Nephron (organoid): ENCODE measurements around the gene CDH9.

Source experiments
- H3K27ac Mint-ChIP-seq, 3 experiments: 2 replicates each; pipeline ENCODE4 v1.8.0; 2020; ENCODE audit warnings: mixed read lengths in 3 of 3, mild to moderate bottlenecking in 2 of 3, moderate library complexity in 1 of 3
- H3K27me3 Mint-ChIP-seq: 2 replicates; pipeline ENCODE4 v1.8.0; 2021; ENCODE audit warnings: low read depth, mild to moderate bottlenecking, moderate library complexity, mixed read lengths
- H3K36me3 Mint-ChIP-seq: 2 replicates; pipeline ENCODE4 v1.8.0; 2020; ENCODE audit warnings: low read depth, mixed read lengths
- H3K4me1 Mint-ChIP-seq: 2 replicates; pipeline ENCODE4 v1.8.0; 2020; ENCODE audit warnings: mixed read lengths
- H3K4me3 Mint-ChIP-seq, 3 experiments: 2 replicates each; pipeline ENCODE4 v1.8.0; 2020; ENCODE audit warnings: mild to moderate bottlenecking in 3 of 3, mixed read lengths in 3 of 3, moderate library complexity in 2 of 3
- H3K9me3 Mint-ChIP-seq: 2 replicates; pipeline ENCODE4 v1.8.0; 2020; ENCODE audit warnings: mixed read lengths
- TF ChIP-seq, protein P1 (sequence below), 3 experiments: fragments of 200-600 bp; sonication (generic); IDR thresholded peaks; one replicate each; pipeline ENCODE4 v1.5.0; 2021; ENCODE audit warnings: antibody characterized with exemption in 3 of 3; ENCODE audit not compliant: unreplicated experiment in 3 of 3

The CDH9 gene

DNA sequence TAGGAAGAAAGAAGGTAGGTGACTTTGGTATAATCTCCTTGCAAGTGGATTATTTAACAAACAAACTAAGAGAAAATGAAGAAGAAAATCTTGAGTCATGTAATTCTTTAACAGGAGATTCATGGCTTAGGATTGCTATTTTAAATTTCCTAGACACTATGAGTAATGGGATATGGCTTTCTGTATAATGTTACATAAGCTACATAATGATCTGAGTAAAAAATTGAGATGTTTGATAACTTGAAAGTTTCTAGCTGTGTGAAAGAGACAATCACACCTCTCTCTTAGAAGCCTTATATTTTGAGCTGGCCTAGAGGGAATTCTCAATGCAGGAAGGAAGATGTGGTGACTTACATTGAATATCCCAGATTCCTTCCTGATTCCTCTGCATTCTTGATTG lies 92.5 kb downstream of the CDH9 start:
- H3K27me3 Mint-ChIP-seq: no peaks in the 10 kb centered on the region
- TF ChIP-seq, protein P1, sequence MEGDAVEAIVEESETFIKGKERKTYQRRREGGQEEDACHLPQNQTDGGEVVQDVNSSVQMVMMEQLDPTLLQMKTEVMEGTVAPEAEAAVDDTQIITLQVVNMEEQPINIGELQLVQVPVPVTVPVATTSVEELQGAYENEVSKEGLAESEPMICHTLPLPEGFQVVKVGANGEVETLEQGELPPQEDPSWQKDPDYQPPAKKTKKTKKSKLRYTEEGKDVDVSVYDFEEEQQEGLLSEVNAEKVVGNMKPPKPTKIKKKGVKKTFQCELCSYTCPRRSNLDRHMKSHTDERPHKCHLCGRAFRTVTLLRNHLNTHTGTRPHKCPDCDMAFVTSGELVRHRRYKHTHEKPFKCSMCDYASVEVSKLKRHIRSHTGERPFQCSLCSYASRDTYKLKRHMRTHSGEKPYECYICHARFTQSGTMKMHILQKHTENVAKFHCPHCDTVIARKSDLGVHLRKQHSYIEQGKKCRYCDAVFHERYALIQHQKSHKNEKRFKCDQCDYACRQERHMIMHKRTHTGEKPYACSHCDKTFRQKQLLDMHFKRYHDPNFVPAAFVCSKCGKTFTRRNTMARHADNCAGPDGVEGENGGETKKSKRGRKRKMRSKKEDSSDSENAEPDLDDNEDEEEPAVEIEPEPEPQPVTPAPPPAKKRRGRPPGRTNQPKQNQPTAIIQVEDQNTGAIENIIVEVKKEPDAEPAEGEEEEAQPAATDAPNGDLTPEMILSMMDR (IDR thresholded peaks at IDR 0.05; ENCODE audit: unreplicated experiment in 3 of 3): no peak
- no peaks in the 10 kb centered on the region for H3K36me3 Mint-ChIP-seq
- H3K4me3 Mint-ChIP-seq: no peak overlapping the region
- H3K4me1 Mint-ChIP-seq: no peaks in the 10 kb centered on the region
- no peaks in the 10 kb centered on the region for H3K9me3 Mint-ChIP-seq
- H3K27ac Mint-ChIP-seq: no peak overlapping the region

GRCh38 chr5:26942481-26942880 lies 95.9 kb downstream of the CDH9 start:
- Mint-ChIP-seq H3K4me3 (no peak overlapping the region), H3K4me1 (no peaks in the 10 kb centered on the region), H3K27me3 (no peaks in the 10 kb centered on the region), H3K9me3 (no peaks in the 10 kb centered on the region), H3K27ac (no peak overlapping the region), H3K36me3 (no peaks in the 10 kb centered on the region)
- TF ChIP-seq, protein P1 (IDR thresholded peaks at IDR 0.05; ENCODE audit: unreplicated experiment in 3 of 3): no peak

- H3K4me3 Mint-ChIP-seq: no peak overlapping the region
- H3K36me3 Mint-ChIP-seq: no peaks in the 10 kb centered on the region
- no peaks in the 10 kb centered on the region for H3K27me3 Mint-ChIP-seq
- TF ChIP-seq, protein P1 (IDR thresholded peaks at IDR 0.05; ENCODE audit: unreplicated experiment in 3 of 3): no peak
- no peaks in the 10 kb centered on the region for H3K9me3 Mint-ChIP-seq
- no peaks in the 10 kb centered on the region for H3K4me1 Mint-ChIP-seq
- no peak overlapping the region for H3K27ac Mint-ChIP-seq
These were observed 97.4 kb downstream of the CDH9 start for GRCh38 chr5:26940994-26941393.

DNA sequence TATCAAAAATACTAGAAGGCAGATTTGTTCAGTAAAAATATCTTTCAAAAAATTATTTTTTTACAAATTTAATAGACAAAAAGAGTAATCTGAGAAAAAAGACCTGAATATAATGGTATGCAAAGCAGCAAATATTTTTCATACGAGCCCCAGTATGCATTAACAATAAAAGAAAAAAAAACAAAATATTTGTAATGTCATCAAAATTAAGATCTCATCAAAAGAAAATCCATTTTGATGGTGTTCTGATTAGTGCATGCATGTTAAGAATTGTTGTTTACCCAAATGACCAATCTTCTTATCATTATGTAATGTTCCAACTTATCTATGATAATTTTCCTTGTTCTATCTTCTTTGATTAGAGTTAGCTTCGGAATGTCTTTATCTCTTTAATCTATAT lies 106.1 kb downstream of the CDH9 start:
- TF ChIP-seq, protein P1 (IDR thresholded peaks at IDR 0.05; ENCODE audit: unreplicated experiment in 3 of 3): no peak
- H3K27ac Mint-ChIP-seq: no peak overlapping the region
- peaks cover 9% of the 10 kb centered on the region for H3K9me3 Mint-ChIP-seq
- H3K4me1 Mint-ChIP-seq: no peaks in the 10 kb centered on the region
- peaks cover 5% of the 10 kb centered on the region for H3K36me3 Mint-ChIP-seq
- H3K4me3 Mint-ChIP-seq: no peak overlapping the region
- no peaks in the 10 kb centered on the region for H3K27me3 Mint-ChIP-seq

- TF ChIP-seq, protein P1 (IDR thresholded peaks at IDR 0.05; ENCODE audit: unreplicated experiment in 3 of 3): no peak
- Mint-ChIP-seq H3K36me3 (peaks cover 8% of the 10 kb centered on the region), H3K27ac (no peak overlapping the region), H3K27me3 (no peaks in the 10 kb centered on the region), H3K9me3 (peaks cover 17% of the 10 kb centered on the region), H3K4me1 (peaks cover 5% of the 10 kb centered on the region), H3K4me3 (no peak overlapping the region)
These were observed 116.9 kb downstream of the CDH9 start for GRCh38 chr5:26921439-26921838.

DNA sequence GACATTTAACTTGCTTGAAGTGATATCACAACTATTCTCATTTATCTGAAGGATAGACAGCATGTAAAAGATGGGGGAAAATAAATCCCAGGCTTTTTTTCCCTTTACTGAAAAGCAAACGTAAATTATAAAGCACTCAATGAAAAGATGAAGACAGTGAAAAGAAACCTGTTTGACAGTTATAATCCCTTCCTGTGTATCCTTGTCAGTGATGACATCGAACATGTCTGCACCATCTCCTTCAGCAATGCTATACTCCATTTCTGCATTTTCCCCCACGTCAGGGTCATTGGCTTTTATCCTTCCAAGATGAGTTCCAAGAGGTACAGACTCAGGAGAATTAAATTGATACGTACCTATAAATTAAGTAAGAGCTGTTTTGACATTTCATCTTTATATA lies 134.9 kb downstream of the CDH9 start:
- Mint-ChIP-seq H3K36me3 (peaks cover 9% of the 10 kb centered on the region), H3K27me3 (no peaks in the 10 kb centered on the region), H3K9me3 (peaks cover 5% of the 10 kb centered on the region), H3K27ac (no peak overlapping the region), H3K4me1 (no peaks in the 10 kb centered on the region), H3K4me3 (no peak overlapping the region)
- TF ChIP-seq, protein P1 (IDR thresholded peaks at IDR 0.05; ENCODE audit: unreplicated experiment in 3 of 3): no peak
